BLaER1 treated with 17β-estradiol and CSF1 and Interleukin-3, amounts not matched to agents 10 nM and 100 nM (cell line): Measurements from ENCODE around the gene ATRX.

Experiments
- H3K27ac ChIP-seq, 11 experiments: shearing (Covaris generic); formaldehyde crosslinking; 2 replicates each; pipeline ENCODE4 v1.8.1; 2022
- H3K27me3 ChIP-seq, 11 experiments: shearing (Covaris generic); formaldehyde crosslinking; 2 replicates each; pipeline ENCODE4 v1.8.1; 2022
- H3K36me3 ChIP-seq, 11 experiments: shearing (Covaris generic); formaldehyde crosslinking; 2 replicates each; pipeline ENCODE4 v1.8.1; 2022
- H3K4me1 ChIP-seq, 10 experiments: shearing (Covaris generic); formaldehyde crosslinking; 2 replicates each; pipeline ENCODE4 v1.8.1; 2022
- H3K4me2 ChIP-seq, 11 experiments: shearing (Covaris generic); formaldehyde crosslinking; 2 replicates each; pipeline ENCODE4 v1.8.1; 2022
- H3K4me3 ChIP-seq, 10 experiments: shearing (Covaris generic); formaldehyde crosslinking; 2 replicates each; pipeline ENCODE4 v1.8.1; 2022
- H3K9ac ChIP-seq, 11 experiments: shearing (Covaris generic); formaldehyde crosslinking; 2 replicates each; pipeline ENCODE4 v1.8.1; 2022
- H3K9me3 ChIP-seq, 11 experiments: shearing (Covaris generic); formaldehyde crosslinking; replicated peaks in 1 of 11; 2 replicates each; pipeline ENCODE4 v1.8.1; 2022
- H4K20me1 ChIP-seq, 11 experiments: shearing (Covaris generic); formaldehyde crosslinking; 2 replicates each; pipeline ENCODE4 v1.8.1; 2022
- Cebpa-rat ChIP-seq, 11 experiments: shearing (Covaris generic); IDR thresholded peaks; 2 replicates each; pipeline ENCODE4 v1.8.1; 2022

The ATRX gene

DNA sequence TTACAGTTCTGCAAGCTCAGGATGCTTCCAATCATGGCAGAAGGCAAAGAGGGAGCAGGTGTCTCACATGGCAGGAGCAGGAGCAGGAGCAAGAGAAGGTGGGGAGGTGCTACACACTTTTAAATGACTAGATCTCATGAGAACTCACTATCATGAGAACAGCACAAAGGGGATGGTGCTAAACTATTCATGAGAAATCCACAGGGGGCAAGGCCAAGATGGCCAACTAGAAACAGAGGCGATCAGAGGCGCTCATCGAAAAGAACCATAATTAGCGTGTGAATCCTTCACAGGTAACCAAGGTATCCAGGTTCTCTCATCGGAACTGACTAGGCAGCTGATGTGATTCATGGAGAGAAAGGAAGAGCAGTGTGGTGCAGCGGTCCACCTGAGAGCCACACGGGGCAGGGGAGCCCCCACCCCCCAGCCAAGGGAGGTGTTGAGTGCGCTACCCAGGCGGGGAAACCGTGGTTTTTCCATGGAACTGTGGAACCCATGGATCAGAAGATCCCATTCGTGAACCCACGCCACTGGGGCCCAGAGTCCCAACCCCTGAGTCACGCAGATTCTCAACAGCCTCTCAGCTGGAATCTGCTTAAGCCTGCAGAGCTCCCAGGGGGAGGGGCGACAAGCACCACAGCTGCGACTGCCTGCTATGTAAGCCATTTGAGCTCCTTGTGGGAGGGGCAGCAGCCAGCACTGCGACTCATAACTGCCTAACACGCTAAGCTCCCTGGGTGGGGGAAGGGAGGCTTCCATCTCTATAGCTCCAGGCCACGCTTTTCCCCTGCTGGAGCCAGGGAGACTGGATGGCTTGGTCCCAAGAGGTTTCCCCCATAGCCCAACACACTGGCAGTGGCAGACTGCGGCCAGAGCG is 292.1 kb downstream of the ATRX start:
- no peak overlapping the region for H3K4me2 ChIP-seq
- H3K27ac ChIP-seq, result no peak overlapping the region

DNA sequence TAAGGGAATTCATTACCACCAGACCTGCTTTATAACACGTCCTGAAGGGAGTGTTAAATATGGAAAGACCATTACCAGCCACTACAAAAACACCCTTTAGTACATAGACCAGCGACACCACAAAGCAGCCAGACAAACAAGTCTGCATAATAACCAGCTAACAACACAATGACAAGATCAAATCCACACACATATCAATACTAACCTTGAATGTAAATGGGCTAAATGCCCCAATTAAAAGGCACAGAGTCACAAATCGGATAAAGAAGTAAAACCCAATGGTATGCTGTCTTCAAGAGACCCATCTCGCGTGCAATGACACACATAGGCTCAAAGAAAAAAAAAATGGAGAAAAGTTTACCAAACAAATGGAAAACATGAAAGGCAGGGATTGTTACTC is 302.0 kb downstream of the ATRX start:
- TF ChIP-seq Cebpa-rat (IDR thresholded peaks at IDR 0.05), result no peak
- H3K36me3 ChIP-seq, result no peaks in the 10 kb centered on the region
- H3K4me1 ChIP-seq, result no peaks in the 10 kb centered on the region
- no peak overlapping the region for H3K27ac ChIP-seq
- H3K4me3 ChIP-seq, result no peak overlapping the region
- H3K4me2 ChIP-seq, result no peak overlapping the region
- H3K9me3 ChIP-seq, result peaks cover 28 to 64% (median 49%) of the 10 kb centered on the region in 11 experiments
- H4K20me1 ChIP-seq, result no peaks in the 10 kb centered on the region
- H3K27me3 ChIP-seq, result peaks cover 0 to 44% (median 12%) of the 10 kb centered on the region in 11 experiments; a peak in 15 of 22 replicates
- H3K9ac ChIP-seq, result no peak overlapping the region

More for the DNA sequence above, 292.1 kb downstream of the ATRX start:
- H3K36me3 ChIP-seq, result no peaks in the 10 kb centered on the region
- peaks cover 49 to 85% (median 67%) of the 10 kb centered on the region in 11 experiments for H3K27me3 ChIP-seq
- H3K4me1 ChIP-seq, result no peaks in the 10 kb centered on the region
- peaks cover 0 to 15% (median 8%) of the 10 kb centered on the region in 11 experiments; a peak in 11 of 22 replicates for H3K9me3 ChIP-seq
- no peak for TF ChIP-seq Cebpa-rat (IDR thresholded peaks at IDR 0.05)
- no peak overlapping the region for H3K4me3 ChIP-seq
- no peak overlapping the region for H3K9ac ChIP-seq
- no peaks in the 10 kb centered on the region; a peak in 1 of 22 replicates for H4K20me1 ChIP-seq

DNA sequence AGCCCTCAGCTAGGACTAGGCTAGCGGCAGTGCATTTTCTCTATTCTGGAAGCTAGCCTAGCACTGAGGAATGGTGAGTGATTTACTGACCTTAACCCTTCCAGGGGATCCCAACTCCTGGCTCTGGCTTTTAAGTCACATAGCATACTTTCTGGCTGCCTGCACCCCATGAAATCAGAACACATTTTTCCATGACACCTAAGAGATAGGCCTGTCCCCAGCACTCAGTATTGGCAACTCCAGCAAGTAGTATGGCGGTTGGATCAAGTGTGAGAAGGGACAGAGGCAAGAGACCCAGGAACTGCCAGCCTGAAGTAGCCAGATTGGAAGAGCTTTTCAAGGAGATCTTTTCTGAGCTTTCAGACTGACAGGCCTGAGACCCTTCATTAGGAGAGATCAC is 330.6 kb downstream of the ATRX start:
- H3K9me3 ChIP-seq, result no peaks in the 10 kb centered on the region
- no peak overlapping the region for H3K4me2 ChIP-seq
- no peak overlapping the region for H3K9ac ChIP-seq
- H3K4me3 ChIP-seq, result no peak overlapping the region
- H3K4me1 ChIP-seq, result no peaks in the 10 kb centered on the region
- TF ChIP-seq Cebpa-rat (IDR thresholded peaks at IDR 0.05), result no peak
- H3K36me3 ChIP-seq, result no peaks in the 10 kb centered on the region
- no peaks in the 10 kb centered on the region; a peak in 1 of 22 replicates for H4K20me1 ChIP-seq
- H3K27me3 ChIP-seq, result peaks cover 68 to 100% (median 98%) of the 10 kb centered on the region in 11 experiments
- no peak overlapping the region for H3K27ac ChIP-seq
